HEK293 (cell line): Measurements from ENCODE around the gene CTSD.

ENCODE experiments used
- CTCF ChIP-seq: fragments of 450-650 bp; formaldehyde crosslinking; IDR thresholded peaks from 2 replicates; pipeline ENCODE4 v1.5.1; 2016; ENCODE audit warnings: missing biosample characterization, missing genetic modification characterization
- KLF16 ChIP-seq: fragments of 450-650 bp; formaldehyde crosslinking; IDR thresholded peaks from 2 replicates; pipeline ENCODE4 v1.5.1; 2017; ENCODE audit warnings: missing biosample characterization, missing genetic modification characterization
- REST ChIP-seq: fragments of 450-650 bp; formaldehyde crosslinking; IDR thresholded peaks from 2 replicates; pipeline ENCODE4 v1.5.1; 2016; ENCODE audit warnings: missing biosample characterization, missing genetic modification characterization
- TCF7L2 ChIP-seq: IDR thresholded peaks from 2 replicates; pipeline ENCODE4 v1.6.1; 2011; ENCODE audit warnings: low read depth, mild to moderate bottlenecking, inconsistent platforms, low read length, moderate library complexity, borderline replicate concordance
- ZBTB26 ChIP-seq: fragments of 450-650 bp; formaldehyde crosslinking; optimal IDR thresholded peaks from 2 replicates; pipeline ENCODE3; 2016; ENCODE audit warnings: missing biosample characterization, mild to moderate bottlenecking, missing genetic modification characterization
- ZEB2 ChIP-seq: fragments of 450-650 bp; formaldehyde crosslinking; IDR thresholded peaks from 2 replicates; pipeline ENCODE4 v1.5.1; 2016; ENCODE audit warnings: missing biosample characterization, missing genetic modification characterization
- ZNF48 ChIP-seq: fragments of 450-650 bp; formaldehyde crosslinking; IDR thresholded peaks from 2 replicates; pipeline ENCODE4 v1.5.1; 2016; ENCODE audit warnings: missing biosample characterization, missing genetic modification characterization
- ZNF518A ChIP-seq: fragments of 450-650 bp; formaldehyde crosslinking; conservative IDR thresholded peaks from 2 replicates; pipeline ENCODE4 v1.5.1; 2016; ENCODE audit warnings: low read depth, missing biosample characterization, missing genetic modification characterization

GRCh38 chr11:1745701-1746320 is 17.9 kb downstream of the CTSD start:
- TF ChIP-seq ZBTB26 (tag by site-specific recombination) (no peak), KLF16 (tag by site-specific recombination) (no peak), CTCF (no peak), ZEB2 (tag by site-specific recombination) (no peak), REST (tag by site-specific recombination) (no peak), ZNF518A (tag by site-specific recombination) (no peak), TCF7L2 (no peak), ZNF48 (no peak)
